OCI-LY7 (cell line): ENCODE results near the gene TP63.

Experiments used
- EZH2phosphoT487 ChIP-seq: fragments of 200-600 bp; sonication (generic); IDR thresholded peaks from 2 replicates; pipeline ENCODE4 v1.6.1; 2018; ENCODE audit warnings: low read depth, borderline replicate concordance, mild to moderate bottlenecking, mixed run types, antibody characterized with exemption, low read length, moderate library complexity, mixed read lengths
- TF ChIP-seq, protein P1 (sequence below): fragments of 200-600 bp; sonication (generic); conservative IDR thresholded peaks from 2 replicates; pipeline ENCODE4 v1.5.1; 2014; ENCODE audit warnings: mild to moderate bottlenecking, antibody characterized with exemption, low read length, moderate library complexity, mixed read lengths

DNA sequence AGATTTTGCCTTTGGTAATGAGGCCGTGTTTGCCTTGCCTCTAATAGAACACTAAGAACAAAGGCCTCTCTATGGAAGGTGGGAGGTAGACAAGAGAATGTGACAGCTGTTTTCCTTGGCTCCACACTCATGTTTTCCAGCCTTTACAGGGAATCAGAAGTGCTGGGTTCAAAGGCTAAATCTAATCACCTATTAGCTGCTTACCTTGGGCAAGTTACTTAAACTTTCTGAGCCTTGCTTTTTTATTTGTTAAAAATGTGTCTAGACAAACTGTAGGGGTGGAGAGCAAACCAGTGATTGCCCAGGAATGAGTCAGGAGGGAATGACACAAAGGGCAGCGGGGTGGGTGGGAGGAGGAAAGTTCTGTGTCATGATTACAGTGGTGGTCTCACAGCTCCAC is 310.5 kb downstream of the TP63 start:
- TF ChIP-seq, protein P1, sequence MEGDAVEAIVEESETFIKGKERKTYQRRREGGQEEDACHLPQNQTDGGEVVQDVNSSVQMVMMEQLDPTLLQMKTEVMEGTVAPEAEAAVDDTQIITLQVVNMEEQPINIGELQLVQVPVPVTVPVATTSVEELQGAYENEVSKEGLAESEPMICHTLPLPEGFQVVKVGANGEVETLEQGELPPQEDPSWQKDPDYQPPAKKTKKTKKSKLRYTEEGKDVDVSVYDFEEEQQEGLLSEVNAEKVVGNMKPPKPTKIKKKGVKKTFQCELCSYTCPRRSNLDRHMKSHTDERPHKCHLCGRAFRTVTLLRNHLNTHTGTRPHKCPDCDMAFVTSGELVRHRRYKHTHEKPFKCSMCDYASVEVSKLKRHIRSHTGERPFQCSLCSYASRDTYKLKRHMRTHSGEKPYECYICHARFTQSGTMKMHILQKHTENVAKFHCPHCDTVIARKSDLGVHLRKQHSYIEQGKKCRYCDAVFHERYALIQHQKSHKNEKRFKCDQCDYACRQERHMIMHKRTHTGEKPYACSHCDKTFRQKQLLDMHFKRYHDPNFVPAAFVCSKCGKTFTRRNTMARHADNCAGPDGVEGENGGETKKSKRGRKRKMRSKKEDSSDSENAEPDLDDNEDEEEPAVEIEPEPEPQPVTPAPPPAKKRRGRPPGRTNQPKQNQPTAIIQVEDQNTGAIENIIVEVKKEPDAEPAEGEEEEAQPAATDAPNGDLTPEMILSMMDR: no peak
- no peak for TF ChIP-seq EZH2phosphoT487
